Measurements from ENCODE around the gene TCEA2.

TCEA2 gene

GRCh38 chr20:64104667-64105451, 41.9 kb downstream of the TCEA2 start:
- Histone ChIP-seq H3K27ac (no peak overlapping the region), H3K4me3 (ENCODE audit: low read depth, low read length) (no peak overlapping the region), H3K27me3 (ENCODE audit: insufficient read depth, low read depth, severe bottlenecking) (no peaks in the 10 kb centered on the region), H3K9me3 (ENCODE audit: severe bottlenecking) (no peaks in the 10 kb centered on the region), H3K36me3 (no peaks in the 10 kb centered on the region)
- DNase-seq = no peak
- no peak for TF ChIP-seq CTCF (IDR thresholded peaks at IDR 0.05; ENCODE audit: low read depth, low read length)

- Histone ChIP-seq H3K4me3 (ENCODE audit: low read depth, low read length) (no peak overlapping the region), H3K9me3 (ENCODE audit: severe bottlenecking) (no peaks in the 10 kb centered on the region), H3K27me3 (ENCODE audit: insufficient read depth, low read depth, severe bottlenecking) (no peaks in the 10 kb centered on the region), H3K36me3 (no peaks in the 10 kb centered on the region), H3K27ac (no peak overlapping the region)
- TF ChIP-seq CTCF (IDR thresholded peaks at IDR 0.05; ENCODE audit: low read depth, low read length) = no peak
- DNase-seq = no peak
Measured at GRCh38 chr20:64105846-64106434, 42.9 kb downstream of the TCEA2 start.

- TF ChIP-seq CTCF (IDR thresholded peaks at IDR 0.05; ENCODE audit: low read depth, low read length) = no peak
- Histone ChIP-seq H3K4me3 (ENCODE audit: low read depth, low read length) (no peak overlapping the region), H3K36me3 (no peaks in the 10 kb centered on the region), H3K9me3 (ENCODE audit: severe bottlenecking) (no peaks in the 10 kb centered on the region), H3K27ac (no peak overlapping the region), H3K27me3 (ENCODE audit: insufficient read depth, low read depth, severe bottlenecking) (no peaks in the 10 kb centered on the region)
- no peak for DNase-seq
Measured at GRCh38 chr20:64106435-64106961, 43.5 kb downstream of the TCEA2 start.

- no peak for DNase-seq
- Histone ChIP-seq H3K4me3 (ENCODE audit: low read depth, low read length) (no peak within 1 kb of the TSS), H3K9me3 (ENCODE audit: severe bottlenecking) (no peaks in the 10 kb centered on the region), H3K27ac (no peak within 1 kb of the TSS), H3K36me3 (no peaks in the 10 kb centered on the region), H3K27me3 (ENCODE audit: insufficient read depth, low read depth, severe bottlenecking) (no peaks in the 10 kb centered on the region)
- TF ChIP-seq CTCF (IDR thresholded peaks at IDR 0.05; ENCODE audit: low read depth, low read length) = no peak
Measured at GRCh38 chr20:64106981-64107735, 44.2 kb downstream of the TCEA2 start, which contains the start of gene NPBWR2. TSS of gene NPBWR2 (minus strand) at chr20:64107565. CDS start at chr20:64106831, 734 bp downstream.

GRCh38 chr20:64107736-64108457, 44.9 kb downstream of the TCEA2 start:
- H3K36me3 ChIP-seq = no peaks in the 10 kb centered on the region
- no peaks in the 10 kb centered on the region for H3K27me3 ChIP-seq (ENCODE audit: insufficient read depth, low read depth, severe bottlenecking)
- no peak overlapping the region for H3K27ac ChIP-seq
- no peak for TF ChIP-seq CTCF (IDR thresholded peaks at IDR 0.05; ENCODE audit: low read depth, low read length)
- H3K4me3 ChIP-seq (ENCODE audit: low read depth, low read length) = no peak overlapping the region
- H3K9me3 ChIP-seq (ENCODE audit: severe bottlenecking) = no peaks in the 10 kb centered on the region
- DNase-seq = no peak

Data from WERI-Rb-1 (cell line).